PC-9 (cell line): ENCODE data around the gene CRYZL1.

Experiments
- EZH2 ChIP-seq: fragments of 200-600 bp; sonication (generic); IDR thresholded peaks from 2 replicates; pipeline ENCODE4 v1.8.0; 2017; ENCODE audit warnings: antibody characterized with exemption, low read depth
- TF ChIP-seq, protein P1 (sequence below): fragments of 200-600 bp; sonication (generic); conservative IDR thresholded peaks from 2 replicates; pipeline ENCODE4 v1.6.1; 2017; ENCODE audit warnings: mixed run types, antibody characterized with exemption, mild to moderate bottlenecking, moderate library complexity

GRCh38 chr21:33668620-33669019 lies 27.1 kb upstream of the CRYZL1 start:
- TF ChIP-seq EZH2 = no peak
- TF ChIP-seq, protein P1, sequence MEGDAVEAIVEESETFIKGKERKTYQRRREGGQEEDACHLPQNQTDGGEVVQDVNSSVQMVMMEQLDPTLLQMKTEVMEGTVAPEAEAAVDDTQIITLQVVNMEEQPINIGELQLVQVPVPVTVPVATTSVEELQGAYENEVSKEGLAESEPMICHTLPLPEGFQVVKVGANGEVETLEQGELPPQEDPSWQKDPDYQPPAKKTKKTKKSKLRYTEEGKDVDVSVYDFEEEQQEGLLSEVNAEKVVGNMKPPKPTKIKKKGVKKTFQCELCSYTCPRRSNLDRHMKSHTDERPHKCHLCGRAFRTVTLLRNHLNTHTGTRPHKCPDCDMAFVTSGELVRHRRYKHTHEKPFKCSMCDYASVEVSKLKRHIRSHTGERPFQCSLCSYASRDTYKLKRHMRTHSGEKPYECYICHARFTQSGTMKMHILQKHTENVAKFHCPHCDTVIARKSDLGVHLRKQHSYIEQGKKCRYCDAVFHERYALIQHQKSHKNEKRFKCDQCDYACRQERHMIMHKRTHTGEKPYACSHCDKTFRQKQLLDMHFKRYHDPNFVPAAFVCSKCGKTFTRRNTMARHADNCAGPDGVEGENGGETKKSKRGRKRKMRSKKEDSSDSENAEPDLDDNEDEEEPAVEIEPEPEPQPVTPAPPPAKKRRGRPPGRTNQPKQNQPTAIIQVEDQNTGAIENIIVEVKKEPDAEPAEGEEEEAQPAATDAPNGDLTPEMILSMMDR = no peak
